Gastrocnemius medialis (tissue), 4 donors: ENCODE measurements around the gene CERS6. TPM values are rescaled to one million over a fixed set of nuclear protein-coding genes. Genes with fewer than 3 reads are reported as not detected.

ENCODE experiments used
- ATAC-seq, 2 donors: fragments of 150-250 bp; one replicate each; pipeline ENCODE4 v1.9.1; 2016
- DNase-seq, 2 donors: peaks; one replicate each; pipeline ENCODE4 v3.0.0-alpha.2; 2019
- H3K27ac ChIP-seq, 4 donors: fragments of 200-600 bp; sonication (generic); 1 replicate in 1 of 4; 2 replicates in 3 of 4; pipeline ENCODE4 v1.5.1; 2016 to 2018; ENCODE audit warnings: mild to moderate bottlenecking in 2 of 4, moderate library complexity in 1 of 4
- H3K27me3 ChIP-seq, 3 donors: fragments of 200-600 bp; sonication (generic) in 2 of 3; 1 replicate in 1 of 3; 2 replicates in 2 of 3; pipeline versions ENCODE4 v1.5.1 to v1.6.0; 2016 to 2019; ENCODE audit warnings: mild to moderate bottlenecking in 1 of 3, moderate library complexity in 1 of 3
- H3K36me3 ChIP-seq, 2 donors: fragments of 200-600 bp; sonication (generic) in 1 of 2; one replicate each; pipeline ENCODE4 v1.5.1; 2017 to 2018
- H3K4me1 ChIP-seq, 2 donors: fragments of 200-600 bp; sonication (generic) in 1 of 2; one replicate each; pipeline ENCODE4 v1.5.1; 2016 to 2017; ENCODE audit warnings: mild to moderate bottlenecking in 2 of 2
- H3K4me3 ChIP-seq, 4 donors: fragments of 200-600 bp; sonication (generic) in 3 of 4; 1 replicate in 1 of 4; 2 replicates in 3 of 4; pipeline ENCODE4 v1.5.1; 2016 to 2019; ENCODE audit warnings: mild to moderate bottlenecking in 2 of 4
- H3K9me3 ChIP-seq, 3 donors: fragments of 200-600 bp; sonication (generic) in 2 of 3; 1 replicate in 1 of 3; 2 replicates in 2 of 3; pipeline ENCODE4 v1.5.1; 2016 to 2019
- CTCF ChIP-seq, 5 experiments: fragments of 450-650 bp in 3 of 5; fragments of 200-600 bp in 2 of 5; sonication (generic) in 2 of 5; IDR thresholded peaks in 4 of 5; conservative IDR thresholded peaks in 1 of 5; 1 replicate in 4 of 5; 2 replicates in 1 of 5; pipeline ENCODE4 v1.5.1; 2016 to 2019; ENCODE audit warnings: antibody characterized with exemption in 5 of 5, mild to moderate bottlenecking in 3 of 5, moderate library complexity in 3 of 5
- POLR2A ChIP-seq, 2 donors: fragments of 450-650 bp; IDR thresholded peaks; one replicate each; pipeline ENCODE4 v1.6.1; 2017; ENCODE audit warnings: antibody characterized with exemption in 2 of 2, mild to moderate bottlenecking in 2 of 2, moderate library complexity in 2 of 2
- in situ Hi-C, 4 donors: fragments of 200-750 bp; cut with MboI; loops; one replicate each; pipeline versions ENCODE4 v1.15.0 to v1.8.0; 2017; ENCODE audit warnings: low sequenced_read_pairs in 4 of 4
- intact Hi-C: fragments of 100-400 bp; cut with DNase I; formaldehyde crosslinking; loops from one replicate; pipeline ENCODE4 v1.15.1; 2023; ENCODE audit warnings: low total_unique reads
- total RNA-seq, 4 donors: library from RNA; depleted of rRNA; stranded (reverse); fragments of >200 nt; gene quantifications; one replicate each; pipeline versions ENCODE4 v1.1.0 to v1.2.3, GENCODE V29; 2016

The CERS6 gene
- total RNA-seq, 4 donors from 2014 or later, result 11.9 to 18.0 (median 14.7) TPM

- DNase-seq (peak; percentile 30 to 56), ATAC-seq (peak in 1 of 2 donors; percentile 64)
- no peak overlapping the region for H3K4me3 ChIP-seq
- H3K4me1 ChIP-seq, result peaks cover 0 to 7% of the 10 kb centered on the region in 2 donors
- no peaks in the 10 kb centered on the region for H3K36me3 ChIP-seq
- no peak overlapping the region for H3K27ac ChIP-seq
- no peaks in the 10 kb centered on the region for H3K9me3 ChIP-seq
- no peaks in the 10 kb centered on the region for H3K27me3 ChIP-seq
- intact Hi-C loops, result no loop called here
- TF ChIP-seq CTCF (IDR thresholded peaks at IDR 0.05 in 4 of 5, conservative IDR thresholded peaks at IDR 0.05 in 1 of 5), result no peak
- TF ChIP-seq POLR2A (IDR thresholded peaks at IDR 0.05), result no peak
- in situ Hi-C loops, result loop anchor here in 1 of 4 donors (25.0 kb wide), 1 partner anchor 363 kb away; no protein-coding TSS in a partner anchor
These were observed 243.9 kb downstream of the CERS6 start for GRCh38 chr2:168699844-168700417.

GRCh38 chr2:168700615-168701245 is 244.7 kb downstream of the CERS6 start:
- Histone ChIP-seq H3K4me3 (no peak overlapping the region), H3K27ac (no peak overlapping the region), H3K4me1 (peaks cover 0 to 7% of the 10 kb centered on the region in 2 donors), H3K27me3 (no peaks in the 10 kb centered on the region), H3K9me3 (no peaks in the 10 kb centered on the region), H3K36me3 (no peaks in the 10 kb centered on the region)
- intact Hi-C loops (no loop called here), in situ Hi-C loops (no loop called here)
- DNase-seq (no peak), ATAC-seq (no peak)
- TF ChIP-seq POLR2A (IDR thresholded peaks at IDR 0.05) (no peak), CTCF (IDR thresholded peaks at IDR 0.05 in 4 of 5, conservative IDR thresholded peaks at IDR 0.05 in 1 of 5) (no peak)

- intact Hi-C loops, result no loop called here
- no peak for ATAC-seq
- peaks cover 0 to 7% of the 10 kb centered on the region in 2 donors for H3K4me1 ChIP-seq
These were observed 246.5 kb downstream of the CERS6 start for GRCh38 chr2:168702579-168702978.

GRCh38 chr2:168703926-168704325 is 247.9 kb downstream of the CERS6 start:
- Histone ChIP-seq H3K27ac (no peak overlapping the region), H3K36me3 (no peaks in the 10 kb centered on the region), H3K4me3 (no peak overlapping the region), H3K27me3 (no peaks in the 10 kb centered on the region), H3K9me3 (no peaks in the 10 kb centered on the region), H3K4me1 (peaks cover 0 to 7% of the 10 kb centered on the region in 2 donors)
- in situ Hi-C loops (no loop called here), intact Hi-C loops (no loop called here)
- TF ChIP-seq CTCF (IDR thresholded peaks at IDR 0.05 in 4 of 5, conservative IDR thresholded peaks at IDR 0.05 in 1 of 5) (no peak), POLR2A (IDR thresholded peaks at IDR 0.05) (no peak)
- DNase-seq, result no peak
- ATAC-seq, result no peak

More at GRCh38 chr2:168702579-168702978, 246.5 kb downstream of the CERS6 start:
- no peaks in the 10 kb centered on the region for H3K9me3 ChIP-seq
- DNase-seq, result no peak
- H3K36me3 ChIP-seq, result no peaks in the 10 kb centered on the region
- H3K27me3 ChIP-seq, result no peaks in the 10 kb centered on the region
- in situ Hi-C loops, result no loop called here
- no peak overlapping the region for H3K27ac ChIP-seq
- no peak overlapping the region for H3K4me3 ChIP-seq
- TF ChIP-seq POLR2A (IDR thresholded peaks at IDR 0.05), result no peak
- TF ChIP-seq CTCF (IDR thresholded peaks at IDR 0.05 in 4 of 5, conservative IDR thresholded peaks at IDR 0.05 in 1 of 5), result no peak
